ENCODE measurements around the gene AIFM1.
"Not testable (repeated sequence)": the region's sequence is repeated elsewhere in the genome, so short reads cannot be mapped to it uniquely, and the experiment has no call there.

Gene AIFM1

DNA sequence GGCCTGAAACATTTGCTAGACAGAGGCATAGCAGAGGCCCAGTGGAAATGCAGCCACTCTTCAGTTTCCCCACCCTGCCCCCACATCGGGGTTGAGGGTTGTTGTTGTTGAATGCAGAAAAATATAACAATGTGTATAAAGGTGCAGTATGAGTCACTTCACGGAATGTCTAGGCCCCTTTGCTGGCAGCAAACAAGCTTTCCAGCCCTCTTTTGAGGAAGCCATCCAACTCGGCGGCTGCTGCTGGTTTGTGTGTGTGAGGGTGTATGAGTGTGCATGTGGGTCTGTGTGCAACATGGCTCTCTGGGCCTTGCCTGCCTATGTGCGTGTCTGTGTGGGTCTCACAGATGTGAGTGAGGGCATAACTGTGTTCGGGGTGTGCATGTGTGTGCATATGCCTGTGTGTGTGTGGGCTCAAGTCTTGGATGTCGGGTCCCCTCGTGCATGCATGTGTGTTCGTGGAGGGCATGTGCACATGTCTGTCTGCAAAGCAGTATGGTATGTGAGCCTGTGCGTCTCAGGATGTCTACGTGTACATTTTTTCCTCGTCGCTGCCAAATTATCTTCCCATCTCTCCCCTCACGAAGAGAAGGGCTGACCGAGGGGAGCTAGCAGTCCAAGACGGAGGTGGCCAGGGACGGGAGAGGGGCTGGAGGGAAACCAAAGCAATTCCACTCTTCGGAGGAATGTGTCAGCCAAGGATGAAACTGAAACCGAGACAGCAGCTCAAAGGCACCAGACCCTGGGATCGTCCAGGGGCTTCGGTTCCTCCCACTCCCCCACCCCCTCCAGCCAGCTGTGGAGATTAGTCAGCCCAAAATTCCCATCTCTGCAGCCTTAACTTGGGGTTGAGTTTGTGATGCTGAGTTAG is 47.0 kb downstream of the AIFM1 start:
- no peaks in the 10 kb centered on the region for H3K9me2 ChIP-seq (replicated peaks; ENCODE audit: low read depth, low read length)
- H3K27me3 ChIP-seq (ENCODE audit: insufficient read depth, low read length, poor library complexity, severe bottlenecking) = no peaks in the 10 kb centered on the region
- no peaks in the 10 kb centered on the region for H3K36me3 ChIP-seq (ENCODE audit: insufficient read depth, low read length)
- no peaks in the 10 kb centered on the region for H4K20me1 ChIP-seq (ENCODE audit: insufficient read depth, low read length, poor library complexity, severe bottlenecking)
- no peaks in the 10 kb centered on the region for H3F3A ChIP-seq (ENCODE audit: low read depth)
- H3K9me3 ChIP-seq (ENCODE audit: insufficient read depth, low read depth, low read length) = no peaks in the 10 kb centered on the region
- H3K4me1 ChIP-seq (ENCODE audit: insufficient read depth, low read length, poor library complexity, severe bottlenecking) = peaks cover 3% of the 10 kb centered on the region
- no peak overlapping the region for H3K9ac ChIP-seq (ENCODE audit: low read depth, low read length, poor library complexity, severe bottlenecking)
- no peak overlapping the region for H3K4me3 ChIP-seq (ENCODE audit: low read length, poor library complexity, severe bottlenecking)
- H3K4me2 ChIP-seq (ENCODE audit: low read depth, low read length, poor library complexity, severe bottlenecking) = no peak overlapping the region
- TF ChIP-seq EZH2phosphoT487 (IDR thresholded peaks at IDR 0.05; ENCODE audit: borderline replicate concordance) = no peak
- TF ChIP-seq, protein P1, sequence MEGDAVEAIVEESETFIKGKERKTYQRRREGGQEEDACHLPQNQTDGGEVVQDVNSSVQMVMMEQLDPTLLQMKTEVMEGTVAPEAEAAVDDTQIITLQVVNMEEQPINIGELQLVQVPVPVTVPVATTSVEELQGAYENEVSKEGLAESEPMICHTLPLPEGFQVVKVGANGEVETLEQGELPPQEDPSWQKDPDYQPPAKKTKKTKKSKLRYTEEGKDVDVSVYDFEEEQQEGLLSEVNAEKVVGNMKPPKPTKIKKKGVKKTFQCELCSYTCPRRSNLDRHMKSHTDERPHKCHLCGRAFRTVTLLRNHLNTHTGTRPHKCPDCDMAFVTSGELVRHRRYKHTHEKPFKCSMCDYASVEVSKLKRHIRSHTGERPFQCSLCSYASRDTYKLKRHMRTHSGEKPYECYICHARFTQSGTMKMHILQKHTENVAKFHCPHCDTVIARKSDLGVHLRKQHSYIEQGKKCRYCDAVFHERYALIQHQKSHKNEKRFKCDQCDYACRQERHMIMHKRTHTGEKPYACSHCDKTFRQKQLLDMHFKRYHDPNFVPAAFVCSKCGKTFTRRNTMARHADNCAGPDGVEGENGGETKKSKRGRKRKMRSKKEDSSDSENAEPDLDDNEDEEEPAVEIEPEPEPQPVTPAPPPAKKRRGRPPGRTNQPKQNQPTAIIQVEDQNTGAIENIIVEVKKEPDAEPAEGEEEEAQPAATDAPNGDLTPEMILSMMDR (conservative IDR thresholded peaks at IDR 0.05; ENCODE audit: low read length) = no peak
- no peaks in the 10 kb centered on the region for H3K79me2 ChIP-seq (ENCODE audit: insufficient read depth, low read length)
- H2AFZ ChIP-seq (ENCODE audit: low read length) = no peak overlapping the region

DNA sequence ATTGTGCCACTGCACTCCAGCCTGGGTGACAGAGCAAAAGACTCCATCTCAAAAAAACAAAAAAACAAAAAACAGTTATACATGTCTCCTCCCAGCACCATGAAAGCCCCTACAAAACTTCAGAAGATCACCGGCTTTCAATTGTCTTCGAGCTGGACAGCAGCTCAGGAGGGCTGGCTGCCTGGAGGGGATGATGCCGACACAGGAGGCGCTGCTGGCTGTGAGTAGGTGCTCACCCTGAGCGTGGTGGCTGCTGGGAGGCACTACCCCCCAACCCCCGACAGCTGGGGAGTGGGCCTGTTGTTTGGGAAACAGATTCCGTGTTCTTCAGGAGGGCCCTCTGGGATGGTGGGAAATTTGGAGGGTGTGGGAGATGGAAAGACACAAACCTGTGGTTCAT is 48.5 kb downstream of the AIFM1 start:
- Histone ChIP-seq H3K4me1 (ENCODE audit: insufficient read depth, low read length, poor library complexity, severe bottlenecking) (peaks cover 3% of the 10 kb centered on the region), H3K27me3 (ENCODE audit: insufficient read depth, low read length, poor library complexity, severe bottlenecking) (no peaks in the 10 kb centered on the region), H3K9ac (ENCODE audit: low read depth, low read length, poor library complexity, severe bottlenecking) (no peak overlapping the region), H3K9me3 (ENCODE audit: insufficient read depth, low read depth, low read length) (no peaks in the 10 kb centered on the region), H2AFZ (ENCODE audit: low read length) (no peak overlapping the region), H3K4me3 (ENCODE audit: low read length, poor library complexity, severe bottlenecking) (no peak overlapping the region), H4K20me1 (ENCODE audit: insufficient read depth, low read length, poor library complexity, severe bottlenecking) (no peaks in the 10 kb centered on the region), H3K79me2 (ENCODE audit: insufficient read depth, low read length) (no peaks in the 10 kb centered on the region), H3K36me3 (ENCODE audit: insufficient read depth, low read length) (no peaks in the 10 kb centered on the region), H3F3A (ENCODE audit: low read depth) (no peaks in the 10 kb centered on the region), H3K4me2 (ENCODE audit: low read depth, low read length, poor library complexity, severe bottlenecking) (no peak overlapping the region), H3K9me2 (replicated peaks; ENCODE audit: low read depth, low read length) (no peaks in the 10 kb centered on the region)
- TF ChIP-seq, protein P1 (conservative IDR thresholded peaks at IDR 0.05; ENCODE audit: low read length) = no peak
- TF ChIP-seq EZH2phosphoT487 (IDR thresholded peaks at IDR 0.05; ENCODE audit: borderline replicate concordance) = no peak

DNA sequence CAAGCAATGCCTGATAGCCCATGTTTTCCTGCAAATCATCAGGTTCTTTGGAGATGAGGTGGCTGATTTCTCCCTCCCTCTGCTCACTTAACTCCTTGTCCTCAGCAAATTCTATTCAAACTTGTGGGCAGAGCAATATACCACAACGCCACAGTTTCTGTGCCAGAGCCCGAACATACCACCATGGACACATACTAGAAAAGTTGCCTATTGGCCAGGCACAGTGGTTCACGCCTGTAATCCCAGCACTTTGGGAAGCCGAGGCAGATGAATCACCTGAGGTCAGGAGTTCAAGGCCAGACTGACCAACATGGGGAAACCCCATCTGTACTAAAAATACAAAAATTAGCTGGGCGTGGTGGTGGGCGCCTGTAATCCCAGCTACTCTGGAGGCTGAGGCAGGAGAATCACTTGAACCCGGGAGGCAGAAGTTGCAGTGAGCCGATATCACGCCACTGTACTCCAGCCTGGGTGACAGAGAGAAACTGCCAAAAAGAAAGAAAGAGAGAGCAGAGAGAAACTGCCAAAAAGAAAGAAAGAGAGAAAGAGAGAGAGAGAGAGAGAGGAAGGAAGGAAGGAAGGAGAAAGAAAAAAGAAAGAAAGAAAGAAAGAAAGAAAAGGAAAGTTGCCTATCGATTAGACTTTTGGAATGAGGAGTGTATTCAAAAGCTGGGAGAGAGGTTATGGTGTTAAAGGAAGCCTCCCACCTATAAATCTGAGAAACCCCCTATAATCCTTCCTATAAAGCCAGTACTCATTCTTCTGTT is 50.3 kb downstream of the AIFM1 start:
- H3F3A ChIP-seq (ENCODE audit: low read depth); H2AFZ ChIP-seq (ENCODE audit: low read length); H4K20me1 ChIP-seq (ENCODE audit: insufficient read depth, low read length, poor library complexity, severe bottlenecking); H3K9ac ChIP-seq (ENCODE audit: low read depth, low read length, poor library complexity, severe bottlenecking); H3K4me2 ChIP-seq (ENCODE audit: low read depth, low read length, poor library complexity, severe bottlenecking); H3K27me3 ChIP-seq (ENCODE audit: insufficient read depth, low read length, poor library complexity, severe bottlenecking); H3K4me1 ChIP-seq (ENCODE audit: insufficient read depth, low read length, poor library complexity, severe bottlenecking); H3K9me3 ChIP-seq (ENCODE audit: insufficient read depth, low read depth, low read length); H3K79me2 ChIP-seq (ENCODE audit: insufficient read depth, low read length); H3K4me3 ChIP-seq (ENCODE audit: low read length, poor library complexity, severe bottlenecking); H3K9me2 ChIP-seq (replicated peaks; ENCODE audit: low read depth, low read length); H3K36me3 ChIP-seq (ENCODE audit: insufficient read depth, low read length): not testable (repeated sequence)
